ENCODE measurements around the gene SYCP3.

SYCP3 gene

GRCh38 chr12:101772012-101772775 is 32.9 kb upstream of the SYCP3 start:
- no peak for DNase-seq (ENCODE audit: low read depth)
- TF ChIP-seq CTCF (IDR thresholded peaks at IDR 0.05; ENCODE audit: control insufficient read depth, extremely low read depth, insufficient read depth), result no peak
- H3K4me3 ChIP-seq (ENCODE audit: low read depth, low read length), result no peak overlapping the region

DNA sequence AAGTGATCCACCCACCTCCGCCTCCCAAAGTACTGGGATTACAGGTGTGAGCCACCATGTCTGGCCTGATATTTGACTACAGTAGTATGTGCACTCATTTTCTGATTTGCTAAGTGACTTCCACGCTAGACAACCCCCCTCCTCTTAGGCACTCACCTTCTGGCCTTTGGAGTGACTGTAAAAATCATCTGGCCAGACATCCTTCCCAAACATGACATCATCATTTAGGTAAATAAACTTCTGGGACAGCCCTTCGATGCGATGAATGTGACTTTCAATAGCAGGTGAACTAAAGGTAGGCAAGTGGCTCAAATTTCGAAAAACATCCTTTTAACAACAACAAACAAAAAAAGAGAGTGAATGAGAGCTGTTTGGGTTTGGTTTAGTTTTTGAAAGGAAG is 30.6 kb upstream of the SYCP3 start:
- no peak for TF ChIP-seq CTCF (IDR thresholded peaks at IDR 0.05; ENCODE audit: control insufficient read depth, extremely low read depth, insufficient read depth)
- peak; percentile 54 for DNase-seq (ENCODE audit: low read depth)
- H3K4me3 ChIP-seq (ENCODE audit: low read depth, low read length), result no peak overlapping the region

DNA sequence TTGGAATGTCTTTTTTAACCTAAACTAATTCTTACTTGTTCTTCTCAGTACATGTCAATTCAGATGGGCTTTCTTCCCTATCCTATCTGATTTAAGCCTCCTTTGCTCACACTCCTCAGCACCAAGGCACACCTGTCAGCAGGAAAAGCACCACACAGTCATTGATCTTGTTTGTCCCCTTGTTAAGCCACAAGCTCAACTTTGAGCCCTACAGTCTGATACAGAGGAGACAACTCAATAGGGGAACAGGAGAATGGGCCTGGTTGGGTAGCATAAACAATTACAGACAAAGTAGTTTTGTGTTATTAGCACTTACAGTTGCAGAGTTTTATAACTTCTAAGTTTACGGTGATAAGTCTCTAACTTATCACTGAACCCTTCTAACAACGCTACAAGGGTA is 29.5 kb upstream of the SYCP3 start:
- H3K4me3 ChIP-seq (ENCODE audit: low read depth, low read length), result no peak overlapping the region
- no peak for DNase-seq (ENCODE audit: low read depth)
- no peak for TF ChIP-seq CTCF (IDR thresholded peaks at IDR 0.05; ENCODE audit: control insufficient read depth, extremely low read depth, insufficient read depth)

DNA sequence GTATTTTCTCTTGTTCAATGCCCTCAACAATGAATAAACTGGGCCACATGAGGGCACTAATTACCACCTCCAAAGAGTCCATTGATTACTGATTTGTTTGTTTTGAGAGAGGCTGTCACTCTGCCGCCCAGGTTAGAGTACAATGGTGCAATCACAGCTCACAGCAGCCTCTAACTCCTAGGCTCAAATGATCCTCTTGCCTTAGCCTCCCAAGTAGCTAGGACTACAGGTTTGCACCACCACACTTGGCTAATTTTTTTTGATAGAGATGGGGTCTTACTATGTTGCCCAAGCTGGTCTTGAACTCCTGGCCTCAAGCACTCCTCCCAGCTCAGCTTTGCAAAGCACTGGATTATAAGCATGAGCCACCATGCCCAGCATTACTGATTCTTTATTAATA is 28.3 kb upstream of the SYCP3 start:
- H3K4me3 ChIP-seq (ENCODE audit: low read depth, low read length), result no peak overlapping the region
- no peak for DNase-seq (ENCODE audit: low read depth)
- TF ChIP-seq CTCF (IDR thresholded peaks at IDR 0.05; ENCODE audit: control insufficient read depth, extremely low read depth, insufficient read depth), result no peak

- DNase-seq (ENCODE audit: low read depth), result peak; percentile 83
- H3K4me3 ChIP-seq (ENCODE audit: low read depth, low read length), result peak overlapping the region; percentile 2; the same call in 1 of the 2 replicates
- TF ChIP-seq CTCF (IDR thresholded peaks at IDR 0.05; ENCODE audit: control insufficient read depth, extremely low read depth, insufficient read depth), result no peak
Measured at GRCh38 chr12:101764051-101764792, 25.0 kb upstream of the SYCP3 start.

GRCh38 chr12:101763246-101763931 is 24.1 kb upstream of the SYCP3 start:
- no peak overlapping the region for H3K4me3 ChIP-seq (ENCODE audit: low read depth, low read length)
- DNase-seq (ENCODE audit: low read depth), result no peak
- TF ChIP-seq CTCF (IDR thresholded peaks at IDR 0.05; ENCODE audit: control insufficient read depth, extremely low read depth, insufficient read depth), result no peak
